ENCODE measurements around the gene HDGFL3.
"Not testable (repeated sequence)": the region's sequence is repeated elsewhere in the genome, so short reads cannot be mapped to it uniquely, and the experiment has no call there.

The HDGFL3 gene

DNA sequence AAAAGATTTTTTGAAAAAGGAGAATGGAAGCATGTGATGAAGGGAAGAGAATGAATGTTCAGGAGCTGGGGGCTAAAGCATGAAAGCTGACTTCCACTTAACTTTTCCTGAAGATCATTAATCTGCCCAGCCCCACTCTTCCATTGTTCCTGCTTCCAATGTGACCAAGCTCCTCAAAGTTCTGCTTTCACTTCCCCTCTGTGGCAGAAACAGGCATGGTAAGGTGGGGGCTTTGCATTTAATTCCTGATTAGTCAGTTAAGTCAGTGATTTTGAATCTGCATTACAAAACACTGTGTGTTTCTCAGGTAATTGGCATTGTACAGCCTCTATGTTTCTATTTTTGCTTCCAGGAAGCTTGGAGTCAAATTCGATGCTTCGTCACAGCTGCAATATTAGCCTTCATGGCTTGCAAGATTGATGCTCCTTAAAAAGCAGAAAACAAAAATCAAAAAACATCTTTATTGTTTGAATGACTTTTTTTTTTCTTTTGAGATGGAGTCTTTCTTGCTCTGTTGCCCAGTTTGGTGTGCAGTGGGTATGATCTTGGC lies 107.5 kb downstream of the HDGFL3 start:
- DNase-seq (ENCODE audit: low read depth in 2 of 2) = no peak

DNA sequence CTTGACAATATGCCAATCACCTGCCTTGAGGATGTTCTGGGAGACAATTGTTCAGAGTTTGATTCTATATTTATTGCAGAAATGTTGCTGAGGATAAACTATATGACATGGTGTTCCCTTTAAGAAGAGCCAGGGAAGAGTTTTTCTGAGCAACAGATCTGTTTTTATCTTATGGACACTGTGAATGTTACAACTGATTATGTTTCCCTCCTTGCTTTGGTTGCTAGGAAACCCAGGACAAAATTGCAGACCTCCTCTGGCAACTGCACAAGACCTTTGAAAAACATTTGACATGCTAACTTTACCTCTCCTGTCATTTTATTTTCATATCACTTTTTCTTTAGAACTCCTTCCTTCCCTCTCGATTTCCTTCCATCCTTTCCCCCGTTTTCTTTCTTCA lies 108.3 kb downstream of the HDGFL3 start:
- no peak for DNase-seq (ENCODE audit: low read depth in 2 of 2)

DNA sequence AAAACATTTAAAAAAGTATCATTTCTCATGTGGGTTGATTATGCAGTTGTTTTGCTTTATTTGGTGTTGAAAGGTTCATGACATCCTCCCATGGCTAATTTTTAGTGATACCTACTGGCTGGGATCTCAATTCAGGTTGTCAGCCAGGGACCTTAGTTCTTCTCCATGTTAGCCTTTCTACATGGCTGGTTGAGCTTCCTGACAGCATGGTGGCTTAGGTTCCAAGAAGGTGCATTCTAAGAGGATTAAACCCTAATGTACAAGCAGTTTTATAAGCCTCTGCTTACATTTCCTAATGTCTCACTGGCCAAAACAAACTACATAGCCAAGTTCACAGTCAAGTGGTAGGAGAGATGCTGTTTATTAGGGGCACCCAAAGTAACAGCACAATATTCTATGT lies 109.5 kb downstream of the HDGFL3 start:
- DNase-seq (ENCODE audit: low read depth in 2 of 2) = no peak

DNA sequence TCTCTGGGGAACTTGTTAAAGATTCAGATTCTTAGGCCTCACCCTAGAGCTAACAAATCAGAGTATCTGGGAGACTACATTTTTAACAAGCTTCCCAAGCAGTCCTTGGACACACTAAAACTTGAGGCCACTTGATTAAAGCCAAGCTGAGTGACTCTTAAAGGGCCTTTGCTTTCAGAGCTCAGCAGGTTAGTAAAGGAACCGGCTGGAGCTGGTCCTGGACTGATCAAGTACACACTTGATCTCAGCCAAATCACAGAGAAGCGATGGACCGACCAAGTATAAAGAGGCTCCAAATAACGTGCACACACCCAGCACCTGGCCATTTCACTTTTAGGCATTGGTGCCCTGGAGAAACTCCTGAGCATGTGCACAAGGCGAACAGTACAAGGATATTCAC lies 113.0 kb downstream of the HDGFL3 start:
- no peak for DNase-seq (ENCODE audit: low read depth in 2 of 2)

DNA sequence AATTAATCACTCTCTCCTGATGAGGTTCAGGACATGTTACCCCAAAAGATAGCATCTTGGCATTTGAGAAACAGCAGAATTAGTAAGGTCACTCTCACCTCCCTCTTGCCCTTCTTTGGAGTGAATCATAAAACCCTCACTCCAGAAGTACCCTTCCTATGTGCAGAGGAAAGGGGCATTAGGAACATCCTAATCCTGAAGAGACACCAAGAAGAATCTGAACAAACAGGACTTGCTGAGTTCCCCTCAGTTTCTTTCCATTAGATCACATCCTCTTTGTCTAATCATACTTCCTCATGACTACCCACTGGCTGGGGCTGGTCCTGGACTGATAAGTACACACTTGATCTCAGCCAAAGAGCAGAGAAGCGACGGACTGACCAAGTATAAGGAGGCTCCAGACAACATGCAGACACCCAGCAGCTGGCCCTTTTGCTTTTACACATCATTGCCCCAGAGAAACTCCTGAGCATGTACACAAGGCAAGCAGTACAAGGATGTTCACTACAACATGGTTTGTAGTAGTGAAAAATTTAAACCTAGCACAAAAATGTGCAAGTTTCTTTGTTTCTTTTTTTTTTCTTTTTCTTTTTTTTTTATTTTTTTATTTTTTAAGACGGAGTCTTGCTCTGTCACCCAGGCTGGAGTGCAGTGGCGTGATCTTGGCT lies 115.2 kb downstream of the HDGFL3 start:
- no peak for DNase-seq (ENCODE audit: low read depth in 2 of 2)

DNA sequence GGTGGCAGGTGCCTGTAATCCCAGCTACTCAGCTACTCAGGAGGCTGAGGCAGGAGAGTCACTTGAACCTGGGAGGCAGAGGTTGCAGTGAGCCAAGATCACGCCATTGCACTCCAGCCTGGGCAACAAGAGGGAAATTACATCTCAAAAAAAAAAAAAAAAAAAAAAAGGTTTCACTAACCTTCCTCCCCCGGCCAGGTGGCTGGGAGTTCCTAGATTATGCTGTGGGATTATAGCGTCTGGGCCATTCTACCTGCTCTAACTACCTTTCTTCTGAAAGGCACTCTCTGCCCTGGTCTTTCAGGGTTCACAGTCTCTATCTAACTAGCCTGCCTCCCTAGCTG lies 115.7 kb downstream of the HDGFL3 start:
- not testable (repeated sequence) for DNase-seq (ENCODE audit: low read depth in 2 of 2)

DNA sequence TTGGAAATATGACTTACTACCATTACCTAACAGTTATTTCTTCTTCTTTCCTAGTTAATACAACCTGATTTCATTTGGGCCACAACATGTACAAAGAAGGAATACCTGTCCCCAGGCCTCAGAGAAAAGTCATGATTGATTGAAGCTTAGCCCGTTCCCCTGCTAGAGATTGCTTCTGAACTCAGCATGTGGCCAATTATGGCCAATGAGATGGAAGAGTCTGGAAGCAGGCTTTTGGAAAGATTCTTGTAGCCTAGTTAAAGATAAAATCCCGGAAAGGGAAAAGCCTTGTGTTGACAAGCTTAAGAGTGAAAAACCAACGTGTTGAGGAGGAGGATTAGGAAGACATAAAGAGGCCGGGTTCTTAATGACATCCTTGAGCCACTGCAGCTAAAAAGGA lies 117.2 kb downstream of the HDGFL3 start:
- DNase-seq (ENCODE audit: low read depth in 2 of 2) = no peak

DNA sequence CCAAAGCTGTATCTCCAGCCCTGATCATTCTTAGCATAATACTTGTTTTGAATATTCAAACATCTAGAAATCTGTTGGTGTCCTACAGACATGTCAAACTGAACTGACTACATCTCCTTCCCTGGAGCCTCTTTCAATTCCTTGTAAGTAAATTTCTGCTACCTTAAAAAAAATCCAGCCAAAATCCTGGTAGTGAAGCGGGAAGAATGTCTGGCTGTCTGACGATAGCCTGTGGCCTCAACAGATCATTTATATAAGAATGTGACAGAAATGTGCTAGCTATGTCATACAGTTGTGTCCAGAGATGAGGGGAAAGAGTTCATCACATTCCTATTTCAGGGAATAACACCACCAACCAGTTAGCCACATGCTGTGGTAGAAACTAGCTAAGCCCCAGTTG lies 118.7 kb downstream of the HDGFL3 start:
- no peak for DNase-seq (ENCODE audit: low read depth in 2 of 2)

DNA sequence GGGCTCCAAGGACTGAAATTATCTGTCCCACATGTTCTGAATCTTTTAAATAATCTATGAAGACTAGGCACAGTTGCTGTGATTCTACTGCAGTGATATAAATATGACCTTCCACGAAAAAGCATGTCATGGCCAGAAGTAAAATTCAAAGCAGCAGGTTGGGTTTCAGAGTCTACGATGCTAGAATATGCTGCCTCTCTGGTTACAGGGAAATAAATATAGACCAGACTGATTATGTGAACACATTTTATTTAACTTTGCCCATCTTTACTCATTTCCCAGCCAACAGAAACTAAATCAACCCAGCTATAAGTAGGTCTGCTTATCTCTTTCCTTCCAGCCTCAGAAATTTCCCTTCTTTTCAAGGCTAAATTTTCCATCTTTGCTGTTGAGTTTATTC lies 120.0 kb downstream of the HDGFL3 start:
- DNase-seq (ENCODE audit: low read depth in 2 of 2) = no peak

DNA sequence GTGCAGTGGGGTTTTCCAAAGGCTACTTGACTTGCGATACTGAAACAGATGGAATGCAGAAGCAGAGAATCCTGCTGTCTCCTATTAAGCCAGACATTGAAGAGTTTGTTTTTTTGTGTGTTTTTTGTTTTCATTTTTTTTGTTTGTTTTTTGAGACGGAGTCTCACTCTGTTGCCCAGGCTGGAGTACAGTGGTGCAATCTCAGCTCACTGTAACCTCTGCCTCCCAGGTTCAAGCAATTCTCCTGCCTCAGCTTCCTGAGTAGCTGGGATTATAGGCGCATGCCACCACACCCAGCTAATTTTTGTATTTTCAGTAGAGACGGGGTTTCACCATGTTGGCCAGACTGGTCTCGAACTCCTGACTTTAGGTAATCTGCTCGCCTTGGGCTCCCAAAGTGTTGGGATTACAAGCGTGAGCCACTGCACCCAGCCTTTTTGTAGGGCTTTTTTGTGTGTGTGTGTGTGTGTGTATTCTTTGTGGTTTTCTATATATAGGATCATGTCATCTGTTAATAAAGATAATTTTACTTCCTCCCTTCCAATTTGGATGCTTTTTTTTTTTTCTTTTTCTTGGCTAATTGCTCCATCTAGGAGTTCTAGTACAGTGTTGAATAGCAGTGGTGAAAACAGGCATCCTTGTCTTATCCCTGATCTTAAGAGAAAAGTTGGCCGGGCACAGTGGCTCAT lies 121.6 kb downstream of the HDGFL3 start:
- not testable (repeated sequence) for DNase-seq (ENCODE audit: low read depth in 2 of 2)

DNA sequence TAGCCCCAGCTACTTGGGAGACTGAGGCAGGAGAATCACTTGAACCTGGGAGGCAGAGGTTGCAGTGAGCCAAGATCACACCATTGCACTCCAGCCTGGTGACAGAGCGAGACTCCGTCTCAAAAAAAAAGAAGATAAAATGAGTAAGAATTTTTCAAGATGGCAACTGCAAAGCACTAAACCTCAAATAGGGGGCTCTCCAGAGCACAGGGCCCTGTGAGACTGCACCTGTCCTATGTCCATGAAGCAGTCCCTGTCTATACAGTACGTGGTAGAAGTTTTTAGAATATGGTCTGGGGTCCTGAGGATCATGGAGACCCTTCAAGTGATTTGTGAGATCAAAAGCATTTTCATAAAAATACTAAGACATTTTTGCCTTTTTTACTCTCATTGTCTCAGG lies 122.2 kb downstream of the HDGFL3 start:
- DNase-seq (ENCODE audit: low read depth in 2 of 2) = not testable (repeated sequence)

DNA sequence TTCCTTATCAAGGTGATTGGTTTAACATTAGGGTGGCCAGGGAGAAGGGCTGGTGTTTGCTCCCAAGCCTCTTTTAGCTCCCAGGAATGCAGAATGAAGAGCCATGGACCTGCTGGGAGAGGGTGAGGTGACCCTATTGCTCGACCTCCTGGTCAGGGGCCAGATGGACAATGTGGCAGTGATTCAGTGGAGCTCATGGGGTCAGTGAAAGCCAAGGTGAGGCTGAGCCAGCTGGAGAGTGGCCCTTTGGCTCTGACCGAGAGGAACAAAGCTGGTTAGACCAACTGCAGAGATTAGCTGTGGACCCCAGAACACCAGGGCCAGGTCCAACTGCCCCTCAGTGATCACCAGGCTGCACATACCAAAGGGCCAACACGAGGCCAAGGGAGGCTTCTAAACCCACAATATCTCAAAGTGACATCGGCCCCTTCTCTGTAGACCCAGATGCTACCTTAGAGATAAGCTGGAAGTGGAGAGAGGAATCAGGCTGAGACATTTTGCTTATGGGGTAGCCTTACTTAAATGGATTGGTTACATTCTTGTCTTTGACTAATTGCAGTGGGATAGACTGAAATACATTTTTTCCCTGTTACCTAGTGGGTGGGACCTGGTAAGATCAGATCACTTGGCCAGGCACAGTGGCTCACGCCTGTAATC lies 124.8 kb downstream of the HDGFL3 start:
- no peak for DNase-seq (ENCODE audit: low read depth in 2 of 2)

DNA sequence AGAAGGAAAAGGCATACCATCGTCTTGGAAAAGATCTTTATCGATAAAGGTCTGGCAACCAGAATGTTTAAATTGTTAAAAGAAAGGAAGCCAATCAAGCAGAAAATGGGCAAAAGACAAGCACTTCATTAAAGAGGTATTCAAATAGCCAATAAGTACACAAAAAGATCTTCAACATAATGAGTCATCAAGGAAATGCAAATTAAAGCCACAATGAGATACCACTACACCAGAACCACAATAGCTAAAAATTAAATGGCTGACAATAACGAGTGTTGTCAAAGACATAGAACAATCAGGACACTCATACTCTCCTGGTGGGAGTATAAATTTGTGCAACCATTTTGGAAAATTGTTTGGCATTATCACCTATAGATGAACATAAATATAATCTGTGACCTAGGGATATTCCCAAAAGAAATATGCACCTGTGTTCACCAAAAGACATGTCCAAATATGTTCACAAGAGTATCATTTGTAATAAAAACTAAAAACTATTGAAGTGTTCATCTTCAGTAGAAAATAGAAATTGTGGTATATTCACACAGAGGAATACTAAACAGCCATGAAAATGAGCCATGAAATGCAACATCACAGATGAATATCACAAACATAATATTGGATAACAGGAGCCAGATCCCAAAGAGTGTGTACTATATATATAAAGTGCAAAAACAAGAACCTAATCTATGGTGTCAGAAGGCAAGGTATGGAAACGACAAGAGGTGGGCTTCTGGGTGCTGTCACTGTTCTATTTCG lies 126.2 kb downstream of the HDGFL3 start:
- no peak for DNase-seq (ENCODE audit: low read depth in 2 of 2)

DNA sequence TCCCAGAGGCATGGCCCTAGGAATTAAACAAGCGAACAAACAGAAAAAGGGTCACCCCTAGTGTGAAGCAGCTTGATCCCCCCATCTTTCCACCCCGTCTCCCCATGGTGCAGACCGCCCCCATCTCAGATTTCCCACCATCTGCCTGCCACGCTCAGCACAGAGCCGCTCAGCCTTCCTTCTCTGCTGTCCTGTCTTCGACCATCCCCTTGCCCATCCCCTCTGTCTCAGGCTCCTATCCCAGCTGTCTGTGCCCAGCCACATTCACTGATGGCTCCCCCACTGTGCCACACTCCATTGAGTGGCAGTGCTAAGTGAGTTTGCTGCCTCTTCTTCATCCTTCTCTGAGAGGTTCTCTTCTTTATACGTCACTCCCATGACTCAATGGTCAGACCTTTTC lies 128.9 kb downstream of the HDGFL3 start:
- DNase-seq (ENCODE audit: low read depth in 2 of 2) = no peak
